Measurements from ENCODE around the gene TGFA. TPM values are rescaled to one million over a fixed set of nuclear protein-coding genes. Genes with fewer than 3 reads are reported as not detected.
"Not testable (repeated sequence)": the region's sequence is repeated elsewhere in the genome, so short reads cannot be mapped to it uniquely, and the experiment has no call there.

The TGFA gene
- total RNA-seq, 1 experiment from 2014 or later: not detected

- no peak for DNase-seq (ENCODE audit: low read depth)
Measured at GRCh38 chr2:70498528-70498927, 55.1 kb downstream of the TGFA start.

GRCh38 chr2:70498054-70498453 lies 55.6 kb downstream of the TGFA start:
- DNase-seq (ENCODE audit: low read depth): no peak

- no peak for DNase-seq (ENCODE audit: low read depth)
Measured at GRCh38 chr2:70496819-70497218, 56.8 kb downstream of the TGFA start.

GRCh38 chr2:70494293-70494886 lies 59.2 kb downstream of the TGFA start:
- DNase-seq (ENCODE audit: low read depth): no peak

GRCh38 chr2:70490381-70490780 lies 63.2 kb downstream of the TGFA start:
- DNase-seq (ENCODE audit: low read depth): no peak

- no peak for DNase-seq (ENCODE audit: low read depth)
Measured at GRCh38 chr2:70489165-70489564, 64.5 kb downstream of the TGFA start.

- DNase-seq (ENCODE audit: low read depth): no peak
Measured at GRCh38 chr2:70484086-70484485, 69.5 kb downstream of the TGFA start.

- DNase-seq (ENCODE audit: low read depth): no peak
Measured at GRCh38 chr2:70482401-70482800, 71.2 kb downstream of the TGFA start.

- no peak for DNase-seq (ENCODE audit: low read depth)
Measured at GRCh38 chr2:70480468-70480867, 73.2 kb downstream of the TGFA start.

- no peak for DNase-seq (ENCODE audit: low read depth)
Measured at GRCh38 chr2:70479816-70480215, 73.8 kb downstream of the TGFA start.

- no peak for DNase-seq (ENCODE audit: low read depth)
Measured at GRCh38 chr2:70477441-70477844, 76.2 kb downstream of the TGFA start.

GRCh38 chr2:70475266-70475665 lies 78.4 kb downstream of the TGFA start:
- no peak for DNase-seq (ENCODE audit: low read depth)

GRCh38 chr2:70474256-70474848 lies 79.3 kb downstream of the TGFA start:
- no peak for DNase-seq (ENCODE audit: low read depth)

- DNase-seq (ENCODE audit: low read depth): no peak
Measured at GRCh38 chr2:70473101-70473722, 80.4 kb downstream of the TGFA start.

- no peak for DNase-seq (ENCODE audit: low read depth)
Measured at GRCh38 chr2:70472221-70472890, 81.3 kb downstream of the TGFA start.

GRCh38 chr2:70471129-70471528 lies 82.5 kb downstream of the TGFA start:
- DNase-seq (ENCODE audit: low read depth): no peak

GRCh38 chr2:70469961-70470360 lies 83.7 kb downstream of the TGFA start:
- no peak for DNase-seq (ENCODE audit: low read depth)

- no peak for DNase-seq (ENCODE audit: low read depth)
Measured at GRCh38 chr2:70469435-70469834, 84.2 kb downstream of the TGFA start.

GRCh38 chr2:70468878-70469277 lies 84.7 kb downstream of the TGFA start:
- no peak for DNase-seq (ENCODE audit: low read depth)

GRCh38 chr2:70467831-70468779 lies 85.5 kb downstream of the TGFA start:
- no peak for DNase-seq (ENCODE audit: low read depth)

- no peak for DNase-seq (ENCODE audit: low read depth)
Measured at GRCh38 chr2:70467237-70467636, 86.4 kb downstream of the TGFA start.

GRCh38 chr2:70466647-70467046 lies 87.0 kb downstream of the TGFA start:
- DNase-seq (ENCODE audit: low read depth): not testable (repeated sequence)
